ENCODE results near the gene BRINP1. TPM values are rescaled to one million over a fixed set of nuclear protein-coding genes. Genes with fewer than 3 reads are reported as not detected.

Gene BRINP1
- total RNA-seq, 6 experiments from 2014 or later: 0.09 to 0.43 (median 0.13) TPM; not detected in 1

GRCh38 chr9:119337573-119337972 is 31.7 kb downstream of the BRINP1 start:
- no peak for TF ChIP-seq POLR2A (IDR thresholded peaks at IDR 0.05)
- ATAC-seq (no peak), DNase-seq (no peak)
- no peaks in the 10 kb centered on the region for H3K4me1 ChIP-seq
- intact Hi-C loops (cut with DNase I): no loop called here
- H3K27ac ChIP-seq: no peak overlapping the region
- no peak overlapping the region for H3K4me3 ChIP-seq
- no peaks in the 10 kb centered on the region for H3K36me3 ChIP-seq
- H3K27me3 ChIP-seq: no peaks in the 10 kb centered on the region
- H3K9me3 ChIP-seq: no peaks in the 10 kb centered on the region

DNA sequence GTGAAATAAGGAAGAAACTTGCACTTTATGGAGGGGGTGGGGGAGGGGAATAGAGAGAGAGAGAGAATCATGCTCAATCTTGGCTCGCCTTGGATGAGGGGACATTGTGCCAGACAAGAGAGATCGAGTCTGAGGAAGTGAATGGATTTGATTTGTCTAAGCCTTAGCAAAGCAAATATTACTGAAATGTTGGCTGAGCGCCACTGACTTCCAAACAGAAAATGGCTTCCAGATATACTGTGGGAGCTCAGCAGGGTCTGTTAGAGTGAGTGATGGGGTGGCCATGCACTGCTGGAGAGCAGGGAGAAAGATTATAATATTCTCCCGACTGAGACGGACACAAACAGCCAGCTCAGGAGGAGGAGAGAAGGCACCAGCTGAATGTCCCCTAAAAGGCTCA is 34.5 kb downstream of the BRINP1 start:
- H3K4me3 ChIP-seq: no peak overlapping the region
- intact Hi-C loops (cut with DNase I): no loop called here
- no peaks in the 10 kb centered on the region for H3K27me3 ChIP-seq
- H3K27ac ChIP-seq: no peak overlapping the region
- WGBS (ENCODE audit: insufficient coverage, low coverage, low lambda C conversion rate, missing lambda C conversion rate): 53% methylated on average over 5 of the region's 5 CpGs
- ATAC-seq (no peak), DNase-seq (no peak)
- no peaks in the 10 kb centered on the region for H3K4me1 ChIP-seq
- TF ChIP-seq POLR2A (IDR thresholded peaks at IDR 0.05): no peak
- TF ChIP-seq, protein P1, sequence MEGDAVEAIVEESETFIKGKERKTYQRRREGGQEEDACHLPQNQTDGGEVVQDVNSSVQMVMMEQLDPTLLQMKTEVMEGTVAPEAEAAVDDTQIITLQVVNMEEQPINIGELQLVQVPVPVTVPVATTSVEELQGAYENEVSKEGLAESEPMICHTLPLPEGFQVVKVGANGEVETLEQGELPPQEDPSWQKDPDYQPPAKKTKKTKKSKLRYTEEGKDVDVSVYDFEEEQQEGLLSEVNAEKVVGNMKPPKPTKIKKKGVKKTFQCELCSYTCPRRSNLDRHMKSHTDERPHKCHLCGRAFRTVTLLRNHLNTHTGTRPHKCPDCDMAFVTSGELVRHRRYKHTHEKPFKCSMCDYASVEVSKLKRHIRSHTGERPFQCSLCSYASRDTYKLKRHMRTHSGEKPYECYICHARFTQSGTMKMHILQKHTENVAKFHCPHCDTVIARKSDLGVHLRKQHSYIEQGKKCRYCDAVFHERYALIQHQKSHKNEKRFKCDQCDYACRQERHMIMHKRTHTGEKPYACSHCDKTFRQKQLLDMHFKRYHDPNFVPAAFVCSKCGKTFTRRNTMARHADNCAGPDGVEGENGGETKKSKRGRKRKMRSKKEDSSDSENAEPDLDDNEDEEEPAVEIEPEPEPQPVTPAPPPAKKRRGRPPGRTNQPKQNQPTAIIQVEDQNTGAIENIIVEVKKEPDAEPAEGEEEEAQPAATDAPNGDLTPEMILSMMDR (IDR thresholded peaks at IDR 0.05): no peak
- no peaks in the 10 kb centered on the region for H3K36me3 ChIP-seq
- H3K9me3 ChIP-seq: no peaks in the 10 kb centered on the region

- DNase-seq (no peak), ATAC-seq (peak in 2 of 4 donors; percentile 22 to 49)
- intact Hi-C loops (cut with DNase I): no loop called here
- Histone ChIP-seq H3K9me3 (no peaks in the 10 kb centered on the region), H3K4me3 (no peak overlapping the region), H3K4me1 (no peaks in the 10 kb centered on the region), H3K27me3 (no peaks in the 10 kb centered on the region), H3K27ac (no peak overlapping the region), H3K36me3 (no peaks in the 10 kb centered on the region)
- TF ChIP-seq POLR2A (IDR thresholded peaks at IDR 0.05): no peak
- TF ChIP-seq, protein P1 (IDR thresholded peaks at IDR 0.05): no peak
- 42% methylated on average over 4 of the region's 4 CpGs for WGBS (ENCODE audit: insufficient coverage, low coverage, low lambda C conversion rate, missing lambda C conversion rate)
Measured at GRCh38 chr9:119333507-119334229, 35.6 kb downstream of the BRINP1 start.

DNA sequence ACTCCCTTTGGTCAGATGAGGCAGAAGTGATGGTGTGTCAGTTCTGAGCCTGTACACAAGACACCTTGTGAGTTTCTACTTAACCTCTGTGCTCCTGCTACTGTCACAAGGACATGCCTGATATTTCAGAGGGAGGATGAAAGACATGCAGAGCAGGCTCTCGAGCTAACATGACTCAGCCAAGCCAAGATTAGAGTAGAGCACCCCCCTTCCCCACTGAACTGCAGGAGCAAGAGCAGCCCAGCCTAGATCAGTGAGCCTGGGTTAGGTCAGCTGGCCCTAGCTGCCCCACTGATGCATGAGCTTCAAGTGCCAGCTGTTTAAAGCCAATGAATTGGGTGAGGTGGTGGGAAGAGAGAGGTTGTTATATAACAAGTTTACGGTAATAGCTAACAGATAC is 36.7 kb downstream of the BRINP1 start:
- H3K27ac ChIP-seq: no peak overlapping the region
- H3K9me3 ChIP-seq: no peaks in the 10 kb centered on the region
- ATAC-seq (no peak), DNase-seq (no peak)
- TF ChIP-seq, protein P1 (IDR thresholded peaks at IDR 0.05): no peak
- TF ChIP-seq POLR2A (IDR thresholded peaks at IDR 0.05): no peak
- no peaks in the 10 kb centered on the region for H3K4me1 ChIP-seq
- intact Hi-C loops (cut with DNase I): no loop called here
- H3K27me3 ChIP-seq: no peaks in the 10 kb centered on the region
- H3K4me3 ChIP-seq: no peak overlapping the region
- no peaks in the 10 kb centered on the region for H3K36me3 ChIP-seq
- WGBS (ENCODE audit: insufficient coverage, low coverage, low lambda C conversion rate, missing lambda C conversion rate): 36% methylated on average over 2 of the region's 2 CpGs

GRCh38 chr9:119322184-119322583 is 47.1 kb downstream of the BRINP1 start:
- Histone ChIP-seq H3K27me3 (no peaks in the 10 kb centered on the region), H3K36me3 (no peaks in the 10 kb centered on the region), H3K4me1 (no peaks in the 10 kb centered on the region), H3K4me3 (no peak overlapping the region), H3K9me3 (no peaks in the 10 kb centered on the region), H3K27ac (no peak overlapping the region)
- intact Hi-C loops (cut with DNase I): no loop called here
- ATAC-seq: peak; percentile 52 to 92 (median 79)
- 39% methylated on average over 5 of the region's 7 CpGs for WGBS (ENCODE audit: insufficient coverage, low coverage, low lambda C conversion rate, missing lambda C conversion rate)
- TF ChIP-seq, protein P1 (IDR thresholded peaks at IDR 0.05): no peak
- no peak for TF ChIP-seq POLR2A (IDR thresholded peaks at IDR 0.05)
- peak in 1 of 3 donors; percentile 55 for DNase-seq

Data from right lobe of liver (tissue), 6 donors.